ENCODE measurements around the gene NDUFA7.
A peak's percentile ranks its signal among the peaks of the same experiment; 100 is the strongest.

NDUFA7 gene

GRCh38 chr19:8336660-8337059, 15.5 kb upstream of the NDUFA7 start:
- TF ChIP-seq CTCF (conservative IDR thresholded peaks at IDR 0.05; ENCODE audit: low read depth, low read length) = no peak
- no peak overlapping the region for H3K4me3 ChIP-seq (ENCODE audit: low read length)
- DNase-seq (ENCODE audit: low read depth) = no peak

DNA sequence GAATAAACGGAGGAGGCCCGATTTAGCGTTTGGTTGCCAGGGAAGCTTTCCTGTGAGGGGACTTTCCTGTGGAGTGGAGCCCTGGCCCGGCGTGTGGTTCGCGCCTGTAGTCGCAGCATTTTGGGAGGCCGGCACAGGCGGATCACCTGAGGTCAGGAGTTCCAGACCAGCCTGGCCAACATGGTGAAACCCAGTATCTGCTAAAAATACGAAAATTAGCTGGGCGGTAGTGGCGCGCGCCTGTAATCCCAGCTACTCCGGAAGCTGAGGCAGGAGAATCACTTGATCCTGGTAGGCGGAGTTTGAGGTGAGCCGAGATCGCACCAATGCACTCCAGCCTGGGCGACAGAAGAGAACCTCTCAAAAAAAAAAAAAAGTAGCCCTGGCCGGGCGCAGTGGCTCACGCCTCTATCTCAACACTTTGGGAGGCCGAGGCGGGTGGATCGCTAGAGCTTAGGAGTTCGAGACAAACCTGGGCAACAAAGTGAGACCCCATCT, 14.9 kb upstream of the NDUFA7 start:
- TF ChIP-seq CTCF (conservative IDR thresholded peaks at IDR 0.05; ENCODE audit: low read depth, low read length) = no peak
- no peak overlapping the region for H3K4me3 ChIP-seq (ENCODE audit: low read length)
- no peak for DNase-seq (ENCODE audit: low read depth)

GRCh38 chr19:8335343-8336071, 14.3 kb upstream of the NDUFA7 start:
- no peak for DNase-seq (ENCODE audit: low read depth)
- H3K4me3 ChIP-seq (ENCODE audit: low read length) = no peak overlapping the region

DNA sequence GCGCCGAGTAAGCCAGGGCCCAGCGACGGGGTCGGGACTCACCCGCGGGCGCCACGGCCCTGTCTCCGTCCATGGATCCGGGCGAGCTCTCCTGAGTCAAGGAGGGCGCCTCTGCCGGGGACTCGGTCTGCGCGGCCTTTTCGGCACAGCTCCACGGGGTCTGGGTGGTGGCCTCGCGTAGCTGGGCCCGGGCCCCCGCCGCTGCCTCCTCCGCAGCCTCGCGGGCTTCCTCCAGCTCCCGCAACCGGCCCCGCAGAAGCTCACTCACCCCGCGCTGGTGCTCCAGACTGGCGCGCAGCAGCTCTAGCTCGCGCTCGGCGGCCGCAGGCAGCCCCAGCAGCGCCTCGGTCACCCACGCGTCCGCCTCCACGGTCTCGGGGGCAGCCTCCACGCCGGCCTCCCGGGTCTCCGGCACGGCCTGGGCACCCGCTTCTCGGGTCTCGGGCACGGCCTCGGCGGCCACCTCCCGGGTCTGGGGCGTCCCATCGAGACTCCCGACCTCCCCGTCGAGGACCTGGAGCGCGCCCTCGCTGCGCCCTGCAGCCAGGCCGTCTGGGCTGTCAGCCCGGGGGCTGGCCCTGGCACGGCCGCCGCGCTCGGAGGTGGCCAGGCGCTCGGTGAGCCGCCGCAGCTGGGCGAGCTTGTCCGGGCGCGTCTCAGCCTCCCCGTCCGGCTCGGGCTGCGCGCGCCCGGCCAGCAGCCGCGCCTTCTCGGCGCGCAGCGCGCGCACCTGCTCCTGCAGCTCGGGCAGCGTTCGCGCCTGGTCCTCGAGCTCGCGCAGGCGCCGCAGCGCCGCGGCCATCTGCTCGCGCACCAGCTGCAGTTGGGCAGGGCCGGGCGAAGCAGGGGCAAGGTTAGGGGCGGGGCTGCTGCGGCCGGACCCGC, 13.5 kb upstream of the NDUFA7 start:
- no peak overlapping the region for H3K4me3 ChIP-seq (ENCODE audit: low read length)
- no peak for TF ChIP-seq CTCF (conservative IDR thresholded peaks at IDR 0.05; ENCODE audit: low read depth, low read length)
- peak; percentile 29 for DNase-seq (ENCODE audit: low read depth)

More at GRCh38 chr19:8335343-8336071, 14.3 kb upstream of the NDUFA7 start:
- no peak for TF ChIP-seq CTCF (conservative IDR thresholded peaks at IDR 0.05; ENCODE audit: low read depth, low read length)

DNA sequence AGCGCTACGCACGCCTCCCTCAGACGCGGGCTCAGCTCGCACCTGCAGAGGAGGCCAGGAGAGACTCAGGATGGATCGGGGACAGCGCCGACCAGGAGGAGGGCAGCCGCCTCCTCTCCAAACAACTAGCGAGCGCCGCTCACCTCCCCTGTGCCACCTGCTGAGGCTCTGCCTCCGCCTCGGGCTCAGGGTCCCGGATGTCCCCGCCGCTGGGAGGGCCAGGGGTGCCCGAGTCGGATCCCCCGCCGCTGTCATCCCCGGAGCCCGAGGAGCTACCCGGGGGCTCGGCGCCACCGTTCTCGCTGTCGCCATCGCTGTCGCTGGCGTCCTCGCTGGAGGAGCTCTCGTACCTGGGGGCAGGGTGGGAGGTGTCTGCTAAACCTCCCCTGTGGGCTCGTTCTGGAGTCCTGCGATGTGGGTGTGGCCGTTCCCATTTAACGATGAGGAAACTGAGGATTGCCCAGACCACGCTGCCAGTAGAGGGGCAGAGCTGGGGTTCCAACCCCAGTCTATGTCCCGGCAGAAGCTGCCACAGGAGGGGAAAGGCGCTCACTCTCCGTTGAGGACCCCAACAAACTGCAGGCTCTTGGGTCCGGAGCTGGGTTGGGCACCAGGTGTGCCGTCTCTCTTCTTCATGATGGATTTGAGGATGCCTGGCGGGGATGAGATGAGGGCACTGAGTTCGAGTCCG, 12.7 kb upstream of the NDUFA7 start:
- DNase-seq (ENCODE audit: low read depth) = no peak
- H3K4me3 ChIP-seq (ENCODE audit: low read length) = no peak overlapping the region
- TF ChIP-seq CTCF (conservative IDR thresholded peaks at IDR 0.05; ENCODE audit: low read depth, low read length) = no peak

- no peak for TF ChIP-seq CTCF (conservative IDR thresholded peaks at IDR 0.05; ENCODE audit: low read depth, low read length)
- H3K4me3 ChIP-seq (ENCODE audit: low read length) = no peak overlapping the region
- DNase-seq (ENCODE audit: low read depth) = no peak
Observed at GRCh38 chr19:8332976-8333766, 12.0 kb upstream of the NDUFA7 start.
